ENCODE results near the gene SFRP5.

DNA sequence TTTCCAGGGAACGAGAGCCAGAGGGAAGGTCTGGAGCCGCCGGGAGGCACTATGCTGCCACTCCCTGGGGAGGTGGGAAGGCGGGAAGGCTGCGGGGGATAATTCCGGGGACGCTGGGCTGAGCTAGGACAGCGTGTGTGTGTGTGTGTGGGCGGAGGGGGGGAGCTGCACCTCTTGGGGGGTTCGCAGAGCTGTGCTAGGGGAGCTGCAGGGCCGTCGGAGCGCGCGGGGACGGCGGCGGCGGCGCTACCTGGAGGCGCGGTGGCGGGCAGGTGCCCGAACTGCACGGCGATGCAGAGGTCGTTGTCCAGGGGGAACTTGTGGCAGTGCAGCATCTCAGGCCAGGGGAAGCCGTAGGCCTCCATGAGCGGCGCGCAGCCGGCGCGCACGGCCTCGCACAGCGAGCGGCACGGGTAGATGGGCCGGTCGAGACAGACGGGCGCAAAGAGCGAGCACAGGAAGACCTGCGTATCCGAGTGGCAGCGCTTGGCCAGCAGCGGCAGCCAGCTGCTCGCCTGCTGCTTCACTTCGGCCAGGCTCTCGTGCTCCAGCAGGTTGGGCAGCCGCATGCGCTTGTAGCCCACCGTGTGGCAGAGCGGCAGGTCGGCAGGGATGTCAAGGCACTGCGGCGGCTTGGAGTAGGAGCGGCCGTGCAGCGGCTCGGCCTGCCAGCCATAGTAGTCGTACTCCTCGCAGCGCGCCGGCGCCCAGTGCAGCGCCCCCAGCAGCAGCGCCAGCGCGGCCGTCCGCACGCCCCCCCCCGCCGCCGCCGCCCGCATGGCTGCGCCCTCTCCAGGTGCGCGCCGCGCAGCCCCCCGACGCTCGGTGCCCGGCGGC lies 526 bp downstream of the SFRP5 start:
- TF ChIP-seq POLR2AphosphoS5 (IDR thresholded peaks at IDR 0.05): no peak
- TF ChIP-seq, protein P1, sequence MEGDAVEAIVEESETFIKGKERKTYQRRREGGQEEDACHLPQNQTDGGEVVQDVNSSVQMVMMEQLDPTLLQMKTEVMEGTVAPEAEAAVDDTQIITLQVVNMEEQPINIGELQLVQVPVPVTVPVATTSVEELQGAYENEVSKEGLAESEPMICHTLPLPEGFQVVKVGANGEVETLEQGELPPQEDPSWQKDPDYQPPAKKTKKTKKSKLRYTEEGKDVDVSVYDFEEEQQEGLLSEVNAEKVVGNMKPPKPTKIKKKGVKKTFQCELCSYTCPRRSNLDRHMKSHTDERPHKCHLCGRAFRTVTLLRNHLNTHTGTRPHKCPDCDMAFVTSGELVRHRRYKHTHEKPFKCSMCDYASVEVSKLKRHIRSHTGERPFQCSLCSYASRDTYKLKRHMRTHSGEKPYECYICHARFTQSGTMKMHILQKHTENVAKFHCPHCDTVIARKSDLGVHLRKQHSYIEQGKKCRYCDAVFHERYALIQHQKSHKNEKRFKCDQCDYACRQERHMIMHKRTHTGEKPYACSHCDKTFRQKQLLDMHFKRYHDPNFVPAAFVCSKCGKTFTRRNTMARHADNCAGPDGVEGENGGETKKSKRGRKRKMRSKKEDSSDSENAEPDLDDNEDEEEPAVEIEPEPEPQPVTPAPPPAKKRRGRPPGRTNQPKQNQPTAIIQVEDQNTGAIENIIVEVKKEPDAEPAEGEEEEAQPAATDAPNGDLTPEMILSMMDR (IDR thresholded peaks at IDR 0.05): no peak
- no peak for TF ChIP-seq POLR2A (IDR thresholded peaks at IDR 0.05)
- no peak for TF ChIP-seq EP300 (IDR thresholded peaks at IDR 0.05)

Measured in gastroesophageal sphincter (tissue), 3 donors.